B cell (primary cell): ENCODE data around the gene TBRG1. TPM values are rescaled to one million over a fixed set of nuclear protein-coding genes. Genes with fewer than 3 reads are reported as not detected.

Experiments
- ATAC-seq: fragments of 200-7000 bp; cut with Tn5 transposase; one replicate; pipeline ENCODE4 v1.10.0; 2021; ENCODE audit warnings: low read depth, mild to moderate bottlenecking, moderate number of reproducible peaks, moderate library complexity
- CTCF ChIA-PET: fragments of 350-600 bp; sonication (Branson Sonifier 250); formaldehyde crosslinking; loops from one replicate; lab custom pipeline; 2021; ENCODE audit warnings: antibody characterized with exemption, inconsistent platforms; lab: Charles Lee
- POLR2A ChIA-PET: fragments of 350-600 bp; sonication (Branson Sonifier 250); formaldehyde crosslinking; loops from one replicate; lab custom pipeline; 2021; ENCODE audit warnings: antibody characterized with exemption; lab: Charles Lee
- DNase-seq: peaks from one replicate; pipeline ENCODE4 v3.0.0; 2013
- H2AFZ ChIP-seq: 2 replicates; pipeline ENCODE4 v1.6.1; 2012; ENCODE audit warnings: mild to moderate bottlenecking, low read depth, low read length; ENCODE audit not compliant: insufficient read depth, poor library complexity, severe bottlenecking
- H3K27ac ChIP-seq, 2 donors: 1 replicate in 1 of 2; 2 replicates in 1 of 2; pipeline ENCODE4 v1.5.1; 2012 to 2013; ENCODE audit warnings: low read length in 2 of 2, mild to moderate bottlenecking in 2 of 2, moderate library complexity in 1 of 2
- H3K27me3 ChIP-seq, 4 experiments: fragments of 200-600 bp in 1 of 4; sonication (generic) in 1 of 4; replicated peaks in 1 of 4; 1 replicate in 2 of 4; 2 replicates in 2 of 4; pipeline versions ENCODE4 v1.6.1 to v1.7.0; 2013 to 2016; ENCODE audit warnings: low read length in 3 of 4, mild to moderate bottlenecking in 2 of 4, mixed read lengths in 1 of 4, moderate library complexity in 1 of 4; ENCODE audit not compliant: insufficient read depth in 4 of 4, control insufficient read depth in 3 of 4; ENCODE audit errors: control extremely low read depth in 1 of 4
- H3K36me3 ChIP-seq, 2 experiments: replicated peaks in 1 of 2; 1 replicate in 1 of 2; 2 replicates in 1 of 2; pipeline versions ENCODE4 v1.6.1 to v1.7.1; 2013; ENCODE audit warnings: low read length in 1 of 2; ENCODE audit not compliant: insufficient read depth in 2 of 2, control insufficient read depth in 1 of 2; ENCODE audit errors: control extremely low read depth in 1 of 2, extremely low read depth in 1 of 2
- H3K4me1 ChIP-seq, 2 donors: fragments of 200-600 bp in 1 of 2; sonication (generic) in 1 of 2; 1 replicate in 1 of 2; 2 replicates in 1 of 2; pipeline versions ENCODE4 v1.5.1 to v1.6.1; 2013 to 2017; ENCODE audit warnings: low read length in 2 of 2; ENCODE audit not compliant: control insufficient read depth in 2 of 2, insufficient read depth in 2 of 2
- H3K4me2 ChIP-seq: replicated peaks from 2 replicates; pipeline ENCODE3; 2012; ENCODE audit warnings: mild to moderate bottlenecking, low read depth, low read length; ENCODE audit not compliant: poor library complexity, severe bottlenecking
- H3K4me3 ChIP-seq, 5 experiments: fragments of 200-600 bp in 1 of 5; sonication (generic) in 1 of 5; 1 replicate in 3 of 5; 2 replicates in 2 of 5; pipeline versions ENCODE4 v1.5.1 to v1.7.0; 2011 to 2016; ENCODE audit warnings: low read length in 4 of 5, mild to moderate bottlenecking in 4 of 5, low read depth in 2 of 5, control low read depth in 1 of 5, moderate library complexity in 1 of 5; ENCODE audit not compliant: insufficient read depth in 1 of 5; ENCODE audit errors: control extremely low read depth in 1 of 5, extremely low read depth in 1 of 5
- H3K79me2 ChIP-seq: fragments of 200-600 bp; sonication (generic); one replicate; pipeline ENCODE4 v1.6.0; 2016; ENCODE audit warnings: low read length; ENCODE audit not compliant: control insufficient read depth, insufficient read depth
- H3K9ac ChIP-seq: fragments of 200-600 bp; sonication (generic); 2 replicates; pipeline ENCODE4 v1.6.1; 2017; ENCODE audit warnings: mild to moderate bottlenecking, low read length, moderate library complexity
- H3K9me3 ChIP-seq, 3 donors: one replicate each; pipeline versions ENCODE4 v1.6.1 to v1.7.1; 2013; ENCODE audit warnings: low read length in 2 of 3; ENCODE audit not compliant: control insufficient read depth in 2 of 3, insufficient read depth in 1 of 3; ENCODE audit errors: control extremely low read depth in 1 of 3
- H4K20me1 ChIP-seq: 2 replicates; pipeline ENCODE4 v1.6.0; 2012; ENCODE audit warnings: mild to moderate bottlenecking, low read length; ENCODE audit not compliant: insufficient read depth, control insufficient read depth, poor library complexity, severe bottlenecking
- H3K27ac Mint-ChIP-seq: one replicate; pipeline ENCODE4 v1.8.0; 2021; ENCODE audit warnings: mixed read lengths
- H3K27me3 Mint-ChIP-seq: one replicate; pipeline ENCODE4 v1.8.0; 2021; ENCODE audit warnings: mixed read lengths
- H3K4me1 Mint-ChIP-seq: one replicate; pipeline ENCODE4 v1.8.0; 2021; ENCODE audit warnings: mixed read lengths
- H3K4me3 Mint-ChIP-seq: one replicate; pipeline ENCODE4 v1.8.0; 2021; ENCODE audit warnings: mixed read lengths
- H3K9me3 Mint-ChIP-seq: one replicate; pipeline ENCODE4 v1.8.0; 2022; ENCODE audit warnings: mixed read lengths; ENCODE audit not compliant: insufficient read depth
- CTCF ChIP-seq: fragments of 200-600 bp; IDR thresholded peaks from one replicate; pipeline ENCODE4 v1.8.0; 2022; ENCODE audit warnings: antibody characterized with exemption, mild to moderate bottlenecking
- EZH2 ChIP-seq: IDR thresholded peaks from 2 replicates; pipeline ENCODE4 v1.6.1; 2012; ENCODE audit warnings: borderline replicate concordance, low read depth, mild to moderate bottlenecking, moderate library complexity, low read length; ENCODE audit not compliant: insufficient read depth, poor library complexity, severe bottlenecking
- WGBS: methylation state at CpG from one replicate; pipeline ENCODE4 v1.1.5; 2013; ENCODE audit warnings: missing lambda C conversion rate; ENCODE audit not compliant: insufficient coverage; 5-methylcytosine and 5-hydroxymethylcytosine counted together
- intact Hi-C: fragments of 100-400 bp; cut with micrococcal nuclease; formaldehyde crosslinking; loops from one replicate; pipeline ENCODE4 v1.10.0; 2022
- polyA plus RNA-seq: library from polyadenylated mRNA; depleted of rRNA; stranded (reverse); fragments of >200 nt; gene quantifications from 2 replicates; pipeline ENCODE4 v1.2.3, GENCODE V29; 2012
- total RNA-seq, 2 donors: library from RNA; stranded (reverse); fragments of 120-200 nt in 1 of 2; gene quantifications; 1 replicate in 1 of 2; 2 replicates in 1 of 2; pipeline versions ENCODE4 v1.2.3 to v1.2.4, GENCODE V29; 2013 to 2022

TBRG1 gene
- total and polyA plus RNA-seq, 2 donors (not counting 1 experiment from before 2014, with no cell fraction given): 68.2 to 71.5 TPM

GRCh38 chr11:124674571-124674970, 51.9 kb downstream of the TBRG1 start:
- ATAC-seq (no peak), DNase-seq (no peak)
- peak overlapping the region; percentile 82 for H3K9ac ChIP-seq
- H2AFZ ChIP-seq: peak overlapping the region; percentile 94
- no peak overlapping the region for H3K4me3 ChIP-seq
- H3K9me3 ChIP-seq: no peaks in the 10 kb centered on the region
- TF ChIP-seq EZH2 (no peak), CTCF (no peak)
- no peaks in the 10 kb centered on the region for H4K20me1 ChIP-seq
- 100% methylated on average over 1 of the region's 5 CpGs for WGBS
- peak overlapping the region; percentile 96 for H3K4me2 ChIP-seq
- Mint-ChIP-seq H3K4me3 (peak overlapping the region; percentile 94), H3K4me1 (peaks cover 25% of the 10 kb centered on the region), H3K9me3 (no peaks in the 10 kb centered on the region), H3K27ac (peak overlapping the region; percentile 96), H3K27me3 (no peaks in the 10 kb centered on the region)
- H3K27me3 ChIP-seq: no peaks in the 10 kb centered on the region
- H3K36me3 ChIP-seq: no peaks in the 10 kb centered on the region
- peaks cover 21 to 32% of the 10 kb centered on the region in 2 donors for H3K4me1 ChIP-seq
- intact Hi-C loops: loop anchor here (1.0 to 5.0 kb wide), 2 partner anchors 53 kb away; no protein-coding TSS in a partner anchor
- peak overlapping the region; percentile 73 to 90 for H3K27ac ChIP-seq
- ChIA-PET CTCF (interaction anchor here (1.6 to 6.5 kb wide), 3 partner anchors 84 to 121 kb away, joined by 6 to 177 read pairs (median 36); partner anchors contain the start of genes ESAM and MSANTD2), POLR2A (interaction anchor here (0.7 kb wide), 1 partner anchor 64 kb away, joined by 4 read pairs; no protein-coding TSS in a partner anchor)
- no peaks in the 10 kb centered on the region for H3K79me2 ChIP-seq

DNA sequence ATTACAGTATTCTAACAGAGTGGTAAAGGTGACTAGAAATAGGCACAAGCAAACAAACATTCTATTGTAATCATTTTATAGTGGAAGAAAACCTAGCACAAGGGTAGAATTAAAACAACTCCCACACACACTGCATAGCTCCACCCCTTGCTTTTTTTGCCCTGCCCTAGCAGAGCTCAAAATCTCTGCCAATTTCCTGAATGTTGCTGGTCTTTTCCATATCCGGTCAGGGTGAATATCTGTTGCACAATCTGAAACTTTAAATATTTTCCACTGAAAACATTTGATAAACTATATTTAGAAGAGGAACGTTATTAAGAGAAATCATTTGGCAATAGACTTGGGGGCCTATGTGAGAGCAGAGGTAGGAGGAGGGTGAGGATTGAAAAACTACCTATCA, 53.7 kb downstream of the TBRG1 start:
- Histone ChIP-seq H3K4me2 (no peak overlapping the region), H3K79me2 (no peaks in the 10 kb centered on the region), H3K4me3 (no peak overlapping the region), H4K20me1 (no peaks in the 10 kb centered on the region), H3K4me1 (peaks cover 13 to 14% of the 10 kb centered on the region in 2 donors), H3K9ac (no peak overlapping the region), H3K27me3 (no peaks in the 10 kb centered on the region), H3K36me3 (no peaks in the 10 kb centered on the region), H3K9me3 (no peaks in the 10 kb centered on the region), H2AFZ (no peak overlapping the region), H3K27ac (no peak overlapping the region)
- ChIA-PET CTCF (interaction anchor here (1.2 to 1.7 kb wide), 2 partner anchors 70 to 87 kb away, joined by 3 read pairs; no protein-coding TSS in a partner anchor), POLR2A (no interaction called here)
- DNase-seq (no peak), ATAC-seq (no peak)
- Mint-ChIP-seq H3K27ac (no peak overlapping the region), H3K9me3 (no peaks in the 10 kb centered on the region), H3K4me3 (no peak overlapping the region), H3K27me3 (no peaks in the 10 kb centered on the region), H3K4me1 (peaks cover 18% of the 10 kb centered on the region)
- no CpG with 5 or more reads among the region's 2 CpGs for WGBS
- TF ChIP-seq EZH2: no peak
- no peak for TF ChIP-seq CTCF
- intact Hi-C loops: no loop called here
